ENCODE measurements around the gene UTS2B. TPM values are rescaled to one million over a fixed set of nuclear protein-coding genes. Genes with fewer than 3 reads are reported as not detected.
A peak's percentile ranks its signal among the peaks of the same experiment; 100 is the strongest.

UTS2B gene
- total RNA-seq, 1 experiment from 2014 or later = 4.7 TPM

DNA sequence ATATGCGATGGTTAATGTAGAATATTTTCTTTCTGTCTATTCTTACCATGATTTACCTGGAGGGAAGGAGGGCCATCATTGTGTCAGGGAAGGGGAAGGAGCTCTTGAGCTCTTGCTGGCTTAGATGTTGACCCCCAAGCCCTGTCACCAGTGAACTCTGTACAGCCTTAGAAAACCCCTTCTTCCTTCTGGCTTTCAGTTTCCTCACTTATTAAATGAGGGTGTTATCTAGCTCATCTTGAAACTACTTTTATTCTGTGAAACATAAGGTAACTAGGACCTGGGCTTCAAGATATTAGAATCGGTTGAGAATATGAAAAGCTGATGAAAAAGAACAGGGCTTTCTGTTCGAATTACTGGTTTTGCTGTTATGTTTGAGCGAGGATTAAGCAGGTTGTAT, 25.1 kb upstream of the UTS2B start:
- Histone ChIP-seq H3K4me3 (ENCODE audit: low read depth, low read length, poor library complexity, severe bottlenecking) (no peak overlapping the region), H3K27me3 (replicated peaks; ENCODE audit: insufficient read depth, low read depth, low read length, poor library complexity) (no peaks in the 10 kb centered on the region), H3K27ac (ENCODE audit: low read depth, low read length, poor library complexity, severe bottlenecking) (no peak overlapping the region), H3K9me3 (ENCODE audit: low read depth, low read length, poor library complexity, severe bottlenecking) (no peaks in the 10 kb centered on the region), H3K4me1 (ENCODE audit: insufficient read depth, low read length, poor library complexity, severe bottlenecking) (peaks cover 44% of the 10 kb centered on the region), H3K36me3 (ENCODE audit: insufficient read depth, low read length, poor library complexity, severe bottlenecking) (peaks cover 9% of the 10 kb centered on the region)
- no TSS peak for BruUV-seq (replicated peaks)
- ChIA-PET CTCF (no interaction called here), POLR2A (ENCODE audit: low non-redundant PET) (interaction anchor here (1.1 kb wide), 1 partner anchor 12 kb away, joined by 4 read pairs; no protein-coding TSS in a partner anchor)
- no peak for TF ChIP-seq EZH2 (IDR thresholded peaks at IDR 0.05; ENCODE audit: borderline replicate concordance, low read depth, low read length, poor library complexity, severe bottlenecking)
- TF ChIP-seq CTCF (conservative IDR thresholded peaks at IDR 0.05; ENCODE audit: low read depth, low read length) = no peak
- DNase-seq (ENCODE audit: low spot score) = no peak
- intact Hi-C loops (cut with micrococcal nuclease; ENCODE audit: unreplicated experiment) = no loop called here

DNA sequence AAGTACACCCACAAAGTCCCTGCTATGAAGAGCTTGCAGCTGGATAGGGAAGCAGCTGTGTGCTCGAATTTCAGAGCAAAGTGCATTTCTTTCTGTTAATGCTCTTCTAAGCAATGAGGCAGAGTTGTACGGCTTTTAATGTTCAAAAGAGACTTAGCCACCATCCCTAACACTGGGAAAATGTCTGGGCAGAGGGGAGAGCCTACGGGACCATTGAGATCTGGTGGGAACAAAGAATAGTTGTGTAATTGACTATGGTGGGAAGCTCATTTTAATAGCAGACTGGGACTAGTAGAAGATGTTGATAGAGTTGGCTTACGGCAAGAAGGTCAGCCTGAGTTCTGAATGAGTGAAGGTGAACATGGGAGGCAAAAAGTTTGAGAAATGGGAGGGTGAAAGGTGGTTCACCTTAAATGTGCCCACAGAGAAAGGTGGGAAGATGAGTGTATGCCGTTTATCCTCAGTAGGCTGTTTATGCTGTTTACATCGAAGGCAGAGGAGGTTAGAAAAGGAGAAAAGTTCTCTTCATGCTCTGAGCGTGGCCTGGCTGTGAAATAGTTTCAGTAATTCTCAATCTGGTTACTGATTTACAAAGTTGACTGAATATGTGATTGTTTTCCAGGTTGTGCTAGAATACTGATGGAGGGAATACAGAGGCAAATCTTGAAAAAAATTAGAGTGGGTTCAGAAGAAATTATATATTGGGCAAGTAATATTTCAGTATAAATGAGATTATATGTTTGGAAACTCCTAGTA, 22.9 kb upstream of the UTS2B start:
- Histone ChIP-seq H3K36me3 (ENCODE audit: insufficient read depth, low read length, poor library complexity, severe bottlenecking) (no peaks in the 10 kb centered on the region), H3K27me3 (replicated peaks; ENCODE audit: insufficient read depth, low read depth, low read length, poor library complexity) (no peaks in the 10 kb centered on the region), H3K4me3 (ENCODE audit: low read depth, low read length, poor library complexity, severe bottlenecking) (no peak overlapping the region), H3K9me3 (ENCODE audit: low read depth, low read length, poor library complexity, severe bottlenecking) (no peaks in the 10 kb centered on the region), H3K4me1 (ENCODE audit: insufficient read depth, low read length, poor library complexity, severe bottlenecking) (peaks cover 60% of the 10 kb centered on the region), H3K27ac (ENCODE audit: low read depth, low read length, poor library complexity, severe bottlenecking) (peak overlapping the region; percentile 51)
- intact Hi-C loops (cut with micrococcal nuclease; ENCODE audit: unreplicated experiment) = no loop called here
- ChIA-PET POLR2A (ENCODE audit: low non-redundant PET) (no interaction called here), CTCF (no interaction called here)
- DNase-seq (ENCODE audit: low spot score) = peak; percentile 37
- no TSS peak for BruUV-seq (replicated peaks)
- no peak for TF ChIP-seq EZH2 (IDR thresholded peaks at IDR 0.05; ENCODE audit: borderline replicate concordance, low read depth, low read length, poor library complexity, severe bottlenecking)
- TF ChIP-seq CTCF (conservative IDR thresholded peaks at IDR 0.05; ENCODE audit: low read depth, low read length) = no peak

- no peak for TF ChIP-seq EZH2 (IDR thresholded peaks at IDR 0.05; ENCODE audit: borderline replicate concordance, low read depth, low read length, poor library complexity, severe bottlenecking)
- TF ChIP-seq CTCF (conservative IDR thresholded peaks at IDR 0.05; ENCODE audit: low read depth, low read length) = no peak
- Histone ChIP-seq H3K4me3 (ENCODE audit: low read depth, low read length, poor library complexity, severe bottlenecking) (no peak overlapping the region), H3K27ac (ENCODE audit: low read depth, low read length, poor library complexity, severe bottlenecking) (no peak overlapping the region), H3K36me3 (ENCODE audit: insufficient read depth, low read length, poor library complexity, severe bottlenecking) (no peaks in the 10 kb centered on the region), H3K27me3 (replicated peaks; ENCODE audit: insufficient read depth, low read depth, low read length, poor library complexity) (no peaks in the 10 kb centered on the region), H3K9me3 (ENCODE audit: low read depth, low read length, poor library complexity, severe bottlenecking) (no peaks in the 10 kb centered on the region), H3K4me1 (ENCODE audit: insufficient read depth, low read length, poor library complexity, severe bottlenecking) (peaks cover 63% of the 10 kb centered on the region)
- no TSS peak for BruUV-seq (replicated peaks)
- intact Hi-C loops (cut with micrococcal nuclease; ENCODE audit: unreplicated experiment) = no loop called here
- ChIA-PET POLR2A (ENCODE audit: low non-redundant PET) (no interaction called here), CTCF (no interaction called here)
- no peak for DNase-seq (ENCODE audit: low spot score)
Measured at GRCh38 chr3:191352014-191352413, 21.7 kb upstream of the UTS2B start.

Measured in A673 (cell line).